HG02759 (cell line): ENCODE measurements around the gene DVL3.
"Not testable (repeated sequence)": the region's sequence is repeated elsewhere in the genome, so short reads cannot be mapped to it uniquely, and the experiment has no call there.

Experiments used
- ATAC-seq: cut with Tn5 transposase; IDR thresholded peaks from one replicate; pipeline ENCODE4 v1.9.1; 2021; ENCODE audit warnings: mild to moderate bottlenecking, moderate library complexity; ENCODE audit not compliant: unreplicated experiment

Gene DVL3

GRCh38 chr3:184155644-184156521 is 706 bp downstream of the DVL3 start:
- peak; percentile 32 for ATAC-seq

- no peak for ATAC-seq
These were observed 1.4 kb downstream of the DVL3 start for GRCh38 chr3:184156522-184156955.

GRCh38 chr3:184157206-184157605 is 2.0 kb downstream of the DVL3 start:
- ATAC-seq = no peak

- no peak for ATAC-seq
These were observed 3.2 kb downstream of the DVL3 start for GRCh38 chr3:184158404-184158803.

GRCh38 chr3:184160456-184160855 is 5.3 kb downstream of the DVL3 start:
- ATAC-seq = peak; percentile 54

GRCh38 chr3:184162571-184163070 is 7.4 kb downstream of the DVL3 start:
- ATAC-seq = not testable (repeated sequence)

GRCh38 chr3:184164648-184165330 is 9.6 kb downstream of the DVL3 start:
- ATAC-seq = no peak

- ATAC-seq = no peak
These were observed 10.4 kb downstream of the DVL3 start for GRCh38 chr3:184165543-184165942.

- ATAC-seq = no peak
These were observed 11.5 kb downstream of the DVL3 start for GRCh38 chr3:184166671-184167070.

- no peak for ATAC-seq
These were observed 12.6 kb downstream of the DVL3 start for GRCh38 chr3:184167786-184168185.

- ATAC-seq = no peak
These were observed 13.4 kb downstream of the DVL3 start for GRCh38 chr3:184168363-184169120.

- no peak for ATAC-seq
These were observed 15.0 kb downstream of the DVL3 start for GRCh38 chr3:184169896-184170875.

- ATAC-seq = no peak
These were observed 16.4 kb downstream of the DVL3 start for GRCh38 chr3:184171562-184171961.

GRCh38 chr3:184172681-184173373 is 17.6 kb downstream of the DVL3 start:
- ATAC-seq = no peak

- no peak for ATAC-seq
These were observed 18.2 kb downstream of the DVL3 start for GRCh38 chr3:184173374-184173722.

- no peak for ATAC-seq
These were observed 19.1 kb downstream of the DVL3 start for GRCh38 chr3:184174284-184174645.

GRCh38 chr3:184174646-184175492 is 19.7 kb downstream of the DVL3 start, which contains the start of gene AP2M1:
TSS of gene AP2M1 (plus strand) at chr3:184174855. CDS start at chr3:184176994, 2,139 bp downstream.
- ATAC-seq = peak; percentile 95

- ATAC-seq = no peak
These were observed 20.3 kb downstream of the DVL3 start for GRCh38 chr3:184175506-184175905.

GRCh38 chr3:184175981-184176376 is 20.8 kb downstream of the DVL3 start:
- ATAC-seq = no peak
